T-helper 2 cell treated with Interferon-gamma antibody and Interleukin-4, amounts not matched to agents 5 μg/mL and 100 μg/mL, for 36 hours (primary cell): Measurements from ENCODE around the gene QRICH1.

Source experiments
- DNase-seq: peaks from one replicate; pipeline ENCODE4 v3.0.0; 2021; ENCODE audit warnings: low spot score
- H3K27ac Mint-ChIP-seq: one replicate; pipeline ENCODE4 v1.8.0; 2021; ENCODE audit warnings: mild to moderate bottlenecking, mixed read lengths
- H3K27me3 Mint-ChIP-seq: one replicate; pipeline ENCODE4 v1.8.0; 2021; ENCODE audit warnings: low read depth, mixed read lengths
- H3K36me3 Mint-ChIP-seq: one replicate; pipeline ENCODE4 v1.8.0; 2021; ENCODE audit warnings: low read depth, mixed read lengths
- H3K4me1 Mint-ChIP-seq: one replicate; pipeline ENCODE4 v1.8.0; 2021; ENCODE audit warnings: low read depth, mixed read lengths
- H3K4me3 Mint-ChIP-seq: one replicate; pipeline ENCODE4 v1.8.0; 2022; ENCODE audit warnings: mild to moderate bottlenecking, moderate library complexity, mixed read lengths
- H3K9me3 Mint-ChIP-seq: one replicate; pipeline ENCODE4 v1.8.0; 2021; ENCODE audit warnings: mixed read lengths

QRICH1 gene, protein sequence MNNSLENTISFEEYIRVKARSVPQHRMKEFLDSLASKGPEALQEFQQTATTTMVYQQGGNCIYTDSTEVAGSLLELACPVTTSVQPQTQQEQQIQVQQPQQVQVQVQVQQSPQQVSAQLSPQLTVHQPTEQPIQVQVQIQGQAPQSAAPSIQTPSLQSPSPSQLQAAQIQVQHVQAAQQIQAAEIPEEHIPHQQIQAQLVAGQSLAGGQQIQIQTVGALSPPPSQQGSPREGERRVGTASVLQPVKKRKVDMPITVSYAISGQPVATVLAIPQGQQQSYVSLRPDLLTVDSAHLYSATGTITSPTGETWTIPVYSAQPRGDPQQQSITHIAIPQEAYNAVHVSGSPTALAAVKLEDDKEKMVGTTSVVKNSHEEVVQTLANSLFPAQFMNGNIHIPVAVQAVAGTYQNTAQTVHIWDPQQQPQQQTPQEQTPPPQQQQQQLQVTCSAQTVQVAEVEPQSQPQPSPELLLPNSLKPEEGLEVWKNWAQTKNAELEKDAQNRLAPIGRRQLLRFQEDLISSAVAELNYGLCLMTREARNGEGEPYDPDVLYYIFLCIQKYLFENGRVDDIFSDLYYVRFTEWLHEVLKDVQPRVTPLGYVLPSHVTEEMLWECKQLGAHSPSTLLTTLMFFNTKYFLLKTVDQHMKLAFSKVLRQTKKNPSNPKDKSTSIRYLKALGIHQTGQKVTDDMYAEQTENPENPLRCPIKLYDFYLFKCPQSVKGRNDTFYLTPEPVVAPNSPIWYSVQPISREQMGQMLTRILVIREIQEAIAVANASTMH

DNA sequence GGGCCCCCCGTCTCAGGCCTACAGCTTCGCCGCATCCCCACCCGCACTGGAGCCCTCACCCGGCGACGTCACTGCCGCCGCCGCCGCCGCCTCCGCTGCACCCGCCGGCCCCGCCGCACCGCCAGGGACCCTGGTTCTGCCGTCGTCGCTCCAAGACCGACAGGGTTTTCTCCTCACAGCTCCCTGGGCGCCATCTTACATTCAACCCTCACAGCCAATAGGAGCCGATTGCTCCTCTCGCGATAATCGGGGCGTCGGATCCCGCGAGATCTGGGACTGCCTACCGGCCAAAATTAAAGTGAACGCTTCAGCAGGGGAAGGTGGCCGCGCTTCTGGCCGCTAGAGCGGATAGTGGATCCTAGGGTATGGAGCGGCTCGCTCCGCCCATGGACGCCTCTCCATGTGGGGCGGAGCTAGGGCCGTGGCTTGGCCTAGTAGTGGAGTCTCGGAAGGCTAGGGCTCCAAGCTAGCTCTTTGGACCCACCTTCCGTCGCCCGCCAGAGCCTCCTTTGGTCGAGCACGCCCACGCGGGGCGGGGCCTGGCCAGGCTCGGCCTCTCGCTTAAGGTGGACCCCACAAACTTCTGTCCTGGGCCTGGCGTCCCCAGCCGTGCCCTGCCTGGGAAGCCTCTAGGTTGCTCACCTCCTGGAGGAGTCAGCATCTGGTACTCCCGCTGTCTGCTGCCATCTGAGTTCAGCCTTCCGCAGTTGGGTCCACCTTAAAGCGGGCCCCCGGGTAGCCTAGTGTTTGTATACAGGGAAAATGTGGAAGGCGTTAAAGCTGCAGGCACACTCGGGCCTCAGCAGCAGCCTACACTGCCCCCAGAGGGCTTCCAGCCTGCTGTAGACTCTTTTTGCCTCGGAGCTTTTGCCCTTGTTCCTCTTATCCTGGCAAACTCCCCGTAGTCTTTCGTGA is at the start of gene QRICH1:
Gene QRICH1, minus strand, starts transcription at position 219 of the 915 bp plus-strand sequence. CDS start 17,054 bp downstream, outside the sequence.
- H3K9me3 Mint-ChIP-seq, result no peaks in the 10 kb centered on the region
- peak within 1 kb of the TSS; percentile 91 for H3K4me3 Mint-ChIP-seq
- H3K36me3 Mint-ChIP-seq, result peaks cover 25% of the 10 kb centered on the region
- DNase-seq, result peak; percentile 95
- H3K27me3 Mint-ChIP-seq, result no peaks in the 10 kb centered on the region
- H3K4me1 Mint-ChIP-seq, result peaks cover 18% of the 10 kb centered on the region
- peak within 1 kb of the TSS; percentile 97 for H3K27ac Mint-ChIP-seq

- no peak for DNase-seq
- H3K27me3 Mint-ChIP-seq, result peaks cover 11% of the 10 kb centered on the region
- peaks cover 7% of the 10 kb centered on the region for H3K9me3 Mint-ChIP-seq
- no peaks in the 10 kb centered on the region for H3K36me3 Mint-ChIP-seq
- no peak overlapping the region for H3K27ac Mint-ChIP-seq
- no peak overlapping the region for H3K4me3 Mint-ChIP-seq
- H3K4me1 Mint-ChIP-seq, result peaks cover 12% of the 10 kb centered on the region
Measured at GRCh38 chr3:49140080-49140479, 46.2 kb upstream of the QRICH1 start.

DNA sequence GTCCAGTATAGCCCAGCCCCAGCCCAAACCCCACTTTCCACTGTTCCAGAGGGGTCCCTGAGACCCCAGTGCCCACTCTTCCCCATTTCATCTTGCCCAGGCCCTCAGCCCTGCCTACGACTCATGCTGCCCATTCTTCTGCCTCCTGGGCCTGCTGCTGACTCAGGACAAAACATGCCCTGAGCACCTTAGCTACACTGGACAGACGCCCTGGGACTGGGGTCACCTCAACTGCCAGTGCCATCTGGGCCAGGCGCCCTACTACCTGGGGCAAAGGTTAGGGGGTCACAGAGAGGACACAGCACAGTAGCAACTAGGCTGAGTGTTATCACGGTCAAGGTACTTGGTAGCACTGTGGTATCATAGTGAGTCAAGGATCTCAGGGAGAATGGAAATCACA is 41.6 kb upstream of the QRICH1 start:
- Mint-ChIP-seq H3K9me3 (no peaks in the 10 kb centered on the region), H3K4me3 (no peak overlapping the region), H3K27me3 (peaks cover 10% of the 10 kb centered on the region), H3K27ac (no peak overlapping the region), H3K36me3 (no peaks in the 10 kb centered on the region), H3K4me1 (peaks cover 3% of the 10 kb centered on the region)
- no peak for DNase-seq

- DNase-seq, result no peak
- Mint-ChIP-seq H3K36me3 (no peaks in the 10 kb centered on the region), H3K27ac (no peak overlapping the region), H3K4me3 (no peak overlapping the region), H3K4me1 (peaks cover 2% of the 10 kb centered on the region), H3K27me3 (peaks cover 8% of the 10 kb centered on the region), H3K9me3 (no peaks in the 10 kb centered on the region)
Measured at GRCh38 chr3:49134471-49135265, 40.8 kb upstream of the QRICH1 start.

DNA sequence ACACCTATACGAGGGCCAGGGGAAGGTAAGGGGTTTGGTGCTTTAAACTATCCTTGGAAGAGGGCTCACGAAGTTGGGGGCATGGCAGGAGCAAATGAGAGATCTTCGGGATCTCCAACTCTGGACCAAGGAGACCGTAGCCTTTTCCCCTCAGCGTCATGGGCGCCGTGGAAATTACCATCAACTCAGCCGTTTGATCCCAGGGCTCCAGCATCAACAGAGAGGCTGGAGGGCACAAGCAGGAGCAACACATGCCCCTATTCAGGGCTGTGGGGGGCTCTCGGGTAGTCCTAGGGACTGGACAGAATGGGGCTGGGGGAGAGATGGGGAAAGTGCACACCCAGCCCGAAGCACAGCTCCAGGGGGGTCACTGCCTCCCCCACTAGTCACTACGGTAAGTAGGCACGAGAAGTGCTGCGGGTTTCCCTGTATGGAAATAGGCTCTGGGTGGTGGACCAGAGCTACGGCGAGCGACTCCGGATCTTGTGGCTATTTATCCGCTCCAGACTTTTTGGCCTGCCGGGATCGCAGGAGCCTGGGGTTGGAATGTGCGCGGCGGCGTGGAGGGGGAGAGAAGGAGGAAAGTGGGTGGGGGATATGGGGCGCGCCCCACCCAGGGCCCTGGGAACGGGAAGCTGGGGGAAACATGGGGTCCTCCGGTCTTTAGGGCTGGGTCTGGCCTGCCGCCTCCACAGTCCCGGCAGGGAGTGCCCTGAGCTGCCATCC is 39.5 kb upstream of the QRICH1 start:
- no peaks in the 10 kb centered on the region for H3K36me3 Mint-ChIP-seq
- H3K27ac Mint-ChIP-seq, result no peak overlapping the region
- H3K4me1 Mint-ChIP-seq, result peaks cover 2% of the 10 kb centered on the region
- no peak for DNase-seq
- H3K27me3 Mint-ChIP-seq, result peaks cover 8% of the 10 kb centered on the region
- no peak overlapping the region for H3K4me3 Mint-ChIP-seq
- no peaks in the 10 kb centered on the region for H3K9me3 Mint-ChIP-seq

DNA sequence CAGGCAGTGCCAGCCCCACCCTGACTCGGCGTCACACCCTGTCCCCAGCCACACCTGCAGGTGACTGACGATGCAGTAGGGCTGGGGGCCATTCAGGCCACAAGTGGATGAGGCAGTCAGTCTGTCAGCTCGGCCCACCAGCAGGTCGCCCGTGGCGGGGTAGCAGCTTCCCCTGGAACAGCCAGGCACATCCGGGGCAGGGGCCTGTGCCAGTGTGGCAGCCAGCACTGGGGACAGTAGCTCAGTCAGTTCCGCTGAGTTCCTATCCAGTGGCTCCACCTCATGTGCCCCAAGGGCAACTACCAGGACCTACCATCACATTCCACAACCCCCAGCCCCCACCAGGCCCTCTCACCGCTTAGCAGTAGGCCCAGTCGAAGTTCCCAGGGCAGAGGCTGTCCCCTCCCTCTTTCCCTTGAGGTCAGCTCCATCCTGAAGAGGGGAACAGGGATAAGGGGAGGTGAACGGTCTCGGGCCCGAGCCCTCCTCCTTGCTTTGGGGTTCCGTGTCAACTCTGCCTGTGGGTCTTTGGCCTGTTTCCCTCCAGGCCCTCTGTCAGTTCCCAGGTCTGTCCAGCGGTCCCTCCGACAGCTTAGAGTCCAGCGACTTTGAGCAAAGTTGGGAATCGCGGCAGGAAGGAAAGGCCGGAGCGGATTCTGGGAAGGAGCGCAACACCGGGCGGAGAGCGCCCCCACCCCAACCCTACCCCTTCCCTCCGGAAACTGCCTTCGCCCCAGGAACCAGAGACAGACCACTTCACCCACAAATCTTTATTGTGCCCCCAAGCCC is 38.8 kb upstream of the QRICH1 start, which contains the start of gene LAMB2:
Gene LAMB2, minus strand, starts transcription at position 614 of the 789 bp plus-strand sequence. Its CDS starts 183 bp downstream, at position 431.
- Mint-ChIP-seq H3K9me3 (no peaks in the 10 kb centered on the region), H3K27me3 (peaks cover 5% of the 10 kb centered on the region), H3K36me3 (no peaks in the 10 kb centered on the region), H3K4me1 (peaks cover 2% of the 10 kb centered on the region), H3K27ac (no peak within 1 kb of the TSS), H3K4me3 (no peak within 1 kb of the TSS)
- DNase-seq, result no peak

- H3K27me3 Mint-ChIP-seq, result peaks cover 5% of the 10 kb centered on the region
- H3K4me1 Mint-ChIP-seq, result peaks cover 2% of the 10 kb centered on the region
- H3K4me3 Mint-ChIP-seq, result no peak overlapping the region
- no peak for DNase-seq
- H3K9me3 Mint-ChIP-seq, result no peaks in the 10 kb centered on the region
- H3K36me3 Mint-ChIP-seq, result no peaks in the 10 kb centered on the region
- no peak overlapping the region for H3K27ac Mint-ChIP-seq
Measured at GRCh38 chr3:49132073-49132436, 38.2 kb upstream of the QRICH1 start.

GRCh38 chr3:49131576-49131975 is 37.7 kb upstream of the QRICH1 start:
- Mint-ChIP-seq H3K4me3 (no peak overlapping the region), H3K36me3 (no peaks in the 10 kb centered on the region), H3K27me3 (peaks cover 5% of the 10 kb centered on the region), H3K27ac (no peak overlapping the region), H3K4me1 (peaks cover 2% of the 10 kb centered on the region), H3K9me3 (no peaks in the 10 kb centered on the region)
- no peak for DNase-seq

DNA sequence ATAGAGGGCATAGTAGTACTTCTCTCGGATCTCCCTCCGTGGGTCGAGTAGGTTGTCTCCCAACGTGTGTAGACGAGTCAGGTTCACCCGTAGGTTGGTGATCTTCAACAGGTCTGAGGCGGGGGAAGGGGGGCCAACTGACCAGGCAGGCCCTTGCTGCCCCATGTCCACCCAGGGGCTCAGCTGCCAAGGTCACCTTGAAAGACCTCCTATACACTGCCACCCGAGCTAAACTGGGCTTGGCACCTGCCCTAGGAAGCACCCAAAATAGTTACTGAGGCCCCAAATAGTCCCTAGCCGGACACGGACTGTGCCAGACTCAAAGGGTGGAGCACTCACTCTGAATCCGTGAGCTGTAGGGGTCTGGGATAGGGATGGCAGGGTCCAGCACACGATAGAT is 37.2 kb upstream of the QRICH1 start:
- Mint-ChIP-seq H3K36me3 (no peaks in the 10 kb centered on the region), H3K27ac (no peak overlapping the region)
- no peak for DNase-seq

DNA sequence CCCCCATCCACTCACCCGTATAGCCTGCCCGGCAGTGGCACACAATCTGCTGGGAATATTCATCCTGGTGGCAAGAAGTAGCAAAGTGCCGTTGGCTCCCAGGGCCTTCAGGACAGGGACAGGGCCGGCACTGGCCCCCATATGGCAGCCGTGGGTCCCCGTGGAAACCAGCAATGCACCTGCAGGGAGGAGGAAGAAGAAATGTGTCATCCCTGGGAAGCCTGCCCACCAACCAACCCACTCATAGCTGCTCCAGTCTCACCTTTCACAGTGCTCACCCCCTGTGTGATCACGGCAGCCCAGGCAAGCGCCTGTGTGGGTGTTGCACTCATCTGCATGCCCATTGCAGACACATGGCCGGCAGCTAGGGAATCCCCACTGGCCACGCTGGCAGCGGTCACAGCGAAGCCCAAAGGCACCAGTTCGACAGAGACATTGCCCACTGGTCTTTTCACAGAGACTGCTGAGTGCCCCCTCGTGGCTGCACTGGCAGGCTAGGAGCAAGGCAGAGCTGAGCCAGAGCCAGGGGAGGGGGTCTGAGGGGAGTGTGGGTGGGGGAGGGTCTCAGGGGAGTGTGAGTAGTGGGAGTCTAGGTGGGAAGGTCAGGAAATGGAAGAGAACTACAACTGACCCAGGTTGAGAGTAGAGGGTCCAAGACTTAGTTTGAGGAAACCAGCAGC is 31.3 kb upstream of the QRICH1 start:
- H3K36me3 Mint-ChIP-seq, result no peaks in the 10 kb centered on the region
- H3K9me3 Mint-ChIP-seq, result no peaks in the 10 kb centered on the region
- no peaks in the 10 kb centered on the region for H3K27me3 Mint-ChIP-seq
- DNase-seq, result no peak
- no peak overlapping the region for H3K4me3 Mint-ChIP-seq
- no peak overlapping the region for H3K27ac Mint-ChIP-seq
- peaks cover 5% of the 10 kb centered on the region for H3K4me1 Mint-ChIP-seq

More for the DNA sequence above, 37.2 kb upstream of the QRICH1 start:
- peaks cover 5% of the 10 kb centered on the region for H3K27me3 Mint-ChIP-seq
- no peak overlapping the region for H3K4me3 Mint-ChIP-seq
- H3K4me1 Mint-ChIP-seq, result peaks cover 2% of the 10 kb centered on the region
- no peaks in the 10 kb centered on the region for H3K9me3 Mint-ChIP-seq

GRCh38 chr3:49124203-49124602 is 30.3 kb upstream of the QRICH1 start:
- H3K36me3 Mint-ChIP-seq, result peaks cover 2% of the 10 kb centered on the region
- H3K4me3 Mint-ChIP-seq, result no peak overlapping the region
- H3K27me3 Mint-ChIP-seq, result no peaks in the 10 kb centered on the region
- DNase-seq, result no peak
- H3K9me3 Mint-ChIP-seq, result no peaks in the 10 kb centered on the region
- H3K4me1 Mint-ChIP-seq, result peaks cover 12% of the 10 kb centered on the region
- no peak overlapping the region for H3K27ac Mint-ChIP-seq
